ENCODE results near the gene PRAME. TPM values are rescaled to one million over a fixed set of nuclear protein-coding genes. Genes with fewer than 3 reads are reported as not detected.

Gene PRAME
- total and polyA plus RNA-seq, 10 of the 15 experiments (the other 5 are each of a cell fraction or from before 2014, with no cell fraction given) = 0.40 to 2.5 (median 0.65) TPM

- TF ChIP-seq MLLT1 (IDR thresholded peaks at IDR 0.05) = no peak
- TF ChIP-seq NR2C1 (IDR thresholded peaks at IDR 0.05) = no peak
- TF ChIP-seq CBX5 (IDR thresholded peaks at IDR 0.05; ENCODE audit: low read depth) = no peak
- no peak for TF ChIP-seq STAT1 (conservative IDR thresholded peaks at IDR 0.05)
- no peak for TF ChIP-seq MTA3 (IDR thresholded peaks at IDR 0.05; ENCODE audit: borderline replicate concordance, low read length)
- no peak for TF ChIP-seq CREM (IDR thresholded peaks at IDR 0.05; ENCODE audit: low read depth)
- TF ChIP-seq BCL11A (IDR thresholded peaks at IDR 0.05; ENCODE audit: low read depth, low read length) = no peak
- Histone ChIP-seq H3K9ac (ENCODE audit: control insufficient read depth, insufficient read depth, low read length) (no peak overlapping the region), H3K9me3 (replicated peaks; ENCODE audit: control insufficient read depth, insufficient read depth, low read length) (no peaks in the 10 kb centered on the region), H3K4me1 (ENCODE audit: control insufficient read depth, insufficient read depth, low read length) (peaks cover 14% of the 10 kb centered on the region), H3K4me2 (ENCODE audit: control insufficient read depth, insufficient read depth) (no peak overlapping the region), H3K27me3 (replicated peaks in 1 of 2; ENCODE audit: control insufficient read depth in 2 of 2, insufficient read depth in 2 of 2, low read length in 1 of 2) (no peaks in the 10 kb centered on the region), H3K36me3 (ENCODE audit: control insufficient read depth in 2 of 2, insufficient read depth in 2 of 2, low read length in 1 of 2) (no peaks in the 10 kb centered on the region), H3K79me2 (ENCODE audit: control insufficient read depth, insufficient read depth, low read length) (no peaks in the 10 kb centered on the region), H2AFZ (ENCODE audit: control insufficient read depth, low read depth, low read length) (no peak overlapping the region), H4K20me1 (ENCODE audit: control insufficient read depth, insufficient read depth) (no peaks in the 10 kb centered on the region), H3K4me3 (no peak overlapping the region), H3K27ac (ENCODE audit: control insufficient read depth, insufficient read depth) (no peak overlapping the region)
- 94% methylated on average over 6 of the region's 6 CpGs for WGBS (ENCODE audit: insufficient coverage, insufficient replicate concordance, low lambda C conversion rate, missing lambda C conversion rate)
- SMC1A ChIA-PET (ENCODE audit: uncharacterized antibody, unreplicated experiment) = interaction anchor here (0.9 kb wide), 1 partner anchor 14 kb away, joined by 3 read pairs; no protein-coding TSS in a partner anchor
- DNase-seq (ENCODE audit: low read depth, low spot score) (no peak), ATAC-seq (no peak), FAIRE-seq (no peak)
- CTCF ChIA-PET = interaction anchor here (0.8 to 1.4 kb wide), 3 partner anchors 13 to 145 kb away, joined by 3 to 6 read pairs (median 3); no protein-coding TSS in a partner anchor
- in situ Hi-C loops (cut with MboI) = no loop called here
- no TSS peak for BruUV-seq (replicated peaks)
- POLR2A ChIA-PET = no interaction called here
- intact Hi-C loops (cut with micrococcal nuclease; ENCODE audit: unreplicated experiment) = no loop called here
- RAD21 ChIA-PET (ENCODE audit: unreplicated experiment) = no interaction called here
Measured at GRCh38 chr22:22600531-22601261, 41.6 kb upstream of the PRAME start.

All from GM12878 (cell line).